ENCODE results near the gene COX4I2.
A peak's percentile ranks its signal among the peaks of the same experiment; 100 is the strongest.

DNA sequence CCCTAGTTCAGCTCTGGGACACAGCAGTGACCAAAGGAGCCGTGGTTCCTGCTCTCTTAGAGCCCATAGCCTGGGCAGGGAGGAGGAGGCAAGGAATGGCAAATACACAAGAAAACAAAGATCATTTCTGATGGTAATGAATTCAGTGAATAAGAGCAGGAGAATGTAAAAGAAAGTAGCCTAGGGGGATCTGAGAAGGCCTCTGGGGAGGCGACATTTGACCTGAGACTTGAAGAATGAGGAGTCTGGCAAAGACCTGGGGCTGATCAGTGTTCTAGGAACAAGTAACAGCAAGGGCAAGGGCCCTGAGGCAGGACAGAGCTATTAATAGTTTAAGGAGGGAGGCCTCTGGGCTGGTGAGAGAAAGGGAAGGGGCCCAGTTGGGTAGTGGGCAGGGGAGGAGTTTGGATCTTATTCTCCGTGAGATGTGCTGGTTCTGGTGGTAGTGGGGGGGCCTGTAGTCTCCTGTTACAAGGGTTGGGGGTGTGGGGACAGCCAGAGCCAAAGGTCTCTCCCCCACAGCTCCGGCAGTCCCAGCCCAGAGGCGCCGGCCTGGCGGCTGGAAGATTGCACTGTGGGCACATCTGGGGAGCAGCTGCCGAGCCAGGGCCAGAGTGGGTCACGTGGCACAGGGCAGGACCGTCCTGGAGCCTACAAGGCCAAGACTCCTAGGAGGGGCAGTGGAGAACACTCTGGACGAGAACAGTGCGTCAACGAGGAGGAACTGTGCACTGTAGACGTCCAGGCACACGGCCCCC is 41.9 kb upstream of the COX4I2 start:
- TF ChIP-seq, protein P1, sequence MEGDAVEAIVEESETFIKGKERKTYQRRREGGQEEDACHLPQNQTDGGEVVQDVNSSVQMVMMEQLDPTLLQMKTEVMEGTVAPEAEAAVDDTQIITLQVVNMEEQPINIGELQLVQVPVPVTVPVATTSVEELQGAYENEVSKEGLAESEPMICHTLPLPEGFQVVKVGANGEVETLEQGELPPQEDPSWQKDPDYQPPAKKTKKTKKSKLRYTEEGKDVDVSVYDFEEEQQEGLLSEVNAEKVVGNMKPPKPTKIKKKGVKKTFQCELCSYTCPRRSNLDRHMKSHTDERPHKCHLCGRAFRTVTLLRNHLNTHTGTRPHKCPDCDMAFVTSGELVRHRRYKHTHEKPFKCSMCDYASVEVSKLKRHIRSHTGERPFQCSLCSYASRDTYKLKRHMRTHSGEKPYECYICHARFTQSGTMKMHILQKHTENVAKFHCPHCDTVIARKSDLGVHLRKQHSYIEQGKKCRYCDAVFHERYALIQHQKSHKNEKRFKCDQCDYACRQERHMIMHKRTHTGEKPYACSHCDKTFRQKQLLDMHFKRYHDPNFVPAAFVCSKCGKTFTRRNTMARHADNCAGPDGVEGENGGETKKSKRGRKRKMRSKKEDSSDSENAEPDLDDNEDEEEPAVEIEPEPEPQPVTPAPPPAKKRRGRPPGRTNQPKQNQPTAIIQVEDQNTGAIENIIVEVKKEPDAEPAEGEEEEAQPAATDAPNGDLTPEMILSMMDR (IDR thresholded peaks at IDR 0.05), result no peak
- TF ChIP-seq POLR2AphosphoS5 (IDR thresholded peaks at IDR 0.05; ENCODE audit: low read depth, low read length), result peak; percentile 91
- TF ChIP-seq, protein P2, sequence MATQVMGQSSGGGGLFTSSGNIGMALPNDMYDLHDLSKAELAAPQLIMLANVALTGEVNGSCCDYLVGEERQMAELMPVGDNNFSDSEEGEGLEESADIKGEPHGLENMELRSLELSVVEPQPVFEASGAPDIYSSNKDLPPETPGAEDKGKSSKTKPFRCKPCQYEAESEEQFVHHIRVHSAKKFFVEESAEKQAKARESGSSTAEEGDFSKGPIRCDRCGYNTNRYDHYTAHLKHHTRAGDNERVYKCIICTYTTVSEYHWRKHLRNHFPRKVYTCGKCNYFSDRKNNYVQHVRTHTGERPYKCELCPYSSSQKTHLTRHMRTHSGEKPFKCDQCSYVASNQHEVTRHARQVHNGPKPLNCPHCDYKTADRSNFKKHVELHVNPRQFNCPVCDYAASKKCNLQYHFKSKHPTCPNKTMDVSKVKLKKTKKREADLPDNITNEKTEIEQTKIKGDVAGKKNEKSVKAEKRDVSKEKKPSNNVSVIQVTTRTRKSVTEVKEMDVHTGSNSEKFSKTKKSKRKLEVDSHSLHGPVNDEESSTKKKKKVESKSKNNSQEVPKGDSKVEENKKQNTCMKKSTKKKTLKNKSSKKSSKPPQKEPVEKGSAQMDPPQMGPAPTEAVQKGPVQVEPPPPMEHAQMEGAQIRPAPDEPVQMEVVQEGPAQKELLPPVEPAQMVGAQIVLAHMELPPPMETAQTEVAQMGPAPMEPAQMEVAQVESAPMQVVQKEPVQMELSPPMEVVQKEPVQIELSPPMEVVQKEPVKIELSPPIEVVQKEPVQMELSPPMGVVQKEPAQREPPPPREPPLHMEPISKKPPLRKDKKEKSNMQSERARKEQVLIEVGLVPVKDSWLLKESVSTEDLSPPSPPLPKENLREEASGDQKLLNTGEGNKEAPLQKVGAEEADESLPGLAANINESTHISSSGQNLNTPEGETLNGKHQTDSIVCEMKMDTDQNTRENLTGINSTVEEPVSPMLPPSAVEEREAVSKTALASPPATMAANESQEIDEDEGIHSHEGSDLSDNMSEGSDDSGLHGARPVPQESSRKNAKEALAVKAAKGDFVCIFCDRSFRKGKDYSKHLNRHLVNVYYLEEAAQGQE (IDR thresholded peaks at IDR 0.05; ENCODE audit: insufficient read depth in 1 of 2, low read depth in 2 of 2, low read length in 1 of 2), result 0 out of 4 replicates have a peak, but pooled peaks of 1 of the 2 experiments have one; percentile 14
- TF ChIP-seq SIN3A (IDR thresholded peaks at IDR 0.05; ENCODE audit: borderline replicate concordance, insufficient read depth, low read depth, low read length), result no peak
- peak; percentile 45; the same call in 1 of the 2 replicates for TF ChIP-seq TCF7L2 (IDR thresholded peaks at IDR 0.05; ENCODE audit: low read depth, low read length)

Data from Panc1 (cell line).